Ectodermal cell (in vitro differentiated cells): Measurements from ENCODE around the gene FZR1.

Experiments
- H3K27ac ChIP-seq: 2 replicates; pipeline ENCODE4 v1.7.0; 2013; ENCODE audit warnings: mild to moderate bottlenecking, low read depth, low read length; ENCODE audit not compliant: insufficient read depth, poor library complexity, severe bottlenecking
- H3K27me3 ChIP-seq: 2 replicates; pipeline ENCODE4 v1.7.0; 2013; ENCODE audit warnings: mild to moderate bottlenecking, low read length; ENCODE audit not compliant: insufficient read depth, control insufficient read depth, poor library complexity, severe bottlenecking
- H3K36me3 ChIP-seq: one replicate; pipeline ENCODE4 v1.7.0; 2013; ENCODE audit warnings: low read length; ENCODE audit not compliant: control insufficient read depth, insufficient read depth
- H3K4me1 ChIP-seq: one replicate; pipeline ENCODE4 v1.7.0; 2013; ENCODE audit warnings: low read length; ENCODE audit not compliant: control insufficient read depth, insufficient read depth
- H3K4me3 ChIP-seq: 2 replicates; pipeline ENCODE4 v1.7.0; 2013; ENCODE audit warnings: low read depth, low read length, control low read depth; ENCODE audit not compliant: insufficient read depth
- H3K9me3 ChIP-seq: 2 replicates; pipeline ENCODE4 v1.7.0; 2013; ENCODE audit warnings: mild to moderate bottlenecking, low read length, moderate library complexity; ENCODE audit not compliant: control insufficient read depth
- WGBS, 2 experiments: methylation state at CpG; one replicate each; pipeline ENCODE4 v1.1.7; 2013; ENCODE audit warnings: missing lambda C conversion rate in 2 of 2; 5-methylcytosine and 5-hydroxymethylcytosine counted together

FZR1 gene

DNA sequence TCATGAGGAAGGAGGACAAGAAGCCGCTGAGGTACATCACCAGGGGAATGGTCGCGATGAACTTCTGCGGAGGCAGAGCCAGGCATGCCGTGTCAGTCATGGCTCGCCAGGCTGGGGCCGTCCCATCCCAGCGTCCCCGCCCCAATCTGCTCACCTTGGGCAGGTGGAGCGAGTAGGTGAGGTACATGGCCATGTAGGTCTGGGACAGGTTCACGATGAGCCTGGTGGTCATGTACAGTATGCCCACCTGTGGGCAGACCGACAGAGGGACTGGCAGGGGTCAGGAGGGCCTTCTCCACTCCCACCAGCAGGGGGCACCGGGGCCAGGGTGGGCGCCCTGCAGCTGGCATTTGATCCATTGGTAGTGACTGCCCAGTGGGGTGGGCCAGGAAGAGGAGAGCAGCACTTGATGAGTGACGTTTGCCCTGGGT is 41.2 kb downstream of the FZR1 start:
- Histone ChIP-seq H3K36me3 (no peaks in the 10 kb centered on the region), H3K4me3 (no peak overlapping the region), H3K27ac (no peak overlapping the region), H3K27me3 (no peaks in the 10 kb centered on the region), H3K9me3 (no peaks in the 10 kb centered on the region), H3K4me1 (peaks cover 8% of the 10 kb centered on the region)
- 92 to 94% methylated on average over 15 of the region's 15 CpGs for WGBS, 2 experiments

- peaks cover 8% of the 10 kb centered on the region for H3K4me1 ChIP-seq
- no peaks in the 10 kb centered on the region for H3K9me3 ChIP-seq
- 94% methylated on average over 36 of the region's 36 CpGs for WGBS, 2 experiments
- no peaks in the 10 kb centered on the region for H3K36me3 ChIP-seq
- no peak overlapping the region for H3K27ac ChIP-seq
- no peaks in the 10 kb centered on the region for H3K27me3 ChIP-seq
- H3K4me3 ChIP-seq: no peak overlapping the region
These were observed 41.7 kb downstream of the FZR1 start for GRCh38 chr19:3547767-3548282.

- WGBS, 2 experiments: 90 to 91% methylated on average over 14 of the region's 14 CpGs
- Histone ChIP-seq H3K9me3 (no peaks in the 10 kb centered on the region), H3K27ac (no peak overlapping the region), H3K27me3 (no peaks in the 10 kb centered on the region), H3K4me3 (no peak overlapping the region), H3K36me3 (no peaks in the 10 kb centered on the region), H3K4me1 (peaks cover 8% of the 10 kb centered on the region)
These were observed 42.5 kb downstream of the FZR1 start for GRCh38 chr19:3548606-3549005.

GRCh38 chr19:3549816-3550215 is 43.7 kb downstream of the FZR1 start:
- 90 to 91% methylated on average over 10 of the region's 10 CpGs for WGBS, 2 experiments

DNA sequence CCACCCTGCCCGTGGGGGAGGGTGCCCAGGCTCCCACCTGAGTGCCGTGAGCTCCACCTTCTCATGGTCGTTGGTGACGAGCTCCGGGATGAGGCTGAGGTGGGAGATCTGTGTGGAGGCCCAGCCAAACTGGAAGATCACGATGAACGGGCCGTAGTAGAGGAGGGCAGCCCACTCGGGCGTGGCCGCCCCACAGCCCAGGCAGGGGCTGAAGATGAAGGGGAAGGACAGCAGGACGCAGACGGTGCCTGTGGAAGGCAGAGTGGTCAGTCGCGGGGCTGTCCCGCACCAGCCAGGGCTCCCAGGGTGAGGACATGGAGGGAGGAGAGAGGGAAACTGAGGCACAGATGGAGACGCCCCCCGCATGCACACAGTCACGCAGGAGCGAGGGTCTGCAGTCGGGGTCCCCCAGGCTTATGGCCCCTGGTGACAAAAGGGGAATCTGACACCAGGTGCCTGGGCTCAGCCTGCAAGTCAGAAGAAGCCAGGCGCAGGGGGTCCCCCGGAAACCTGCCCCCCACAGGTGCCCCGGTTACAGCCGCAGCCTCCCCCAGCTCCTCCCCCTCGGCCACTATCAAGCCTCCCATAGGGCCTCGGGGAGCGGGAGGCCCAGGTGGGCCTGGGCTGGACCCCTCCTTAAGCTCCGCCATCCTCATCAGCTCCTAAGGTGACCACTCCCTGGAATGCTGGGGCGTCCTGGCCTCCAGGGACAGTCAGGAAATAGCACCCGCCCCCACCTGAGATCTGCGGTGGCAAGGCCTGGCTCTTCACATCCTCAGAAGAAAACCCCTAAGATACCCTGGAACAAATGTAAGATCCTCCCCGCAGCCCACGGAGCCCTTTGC is 45.1 kb downstream of the FZR1 start:
- no peak overlapping the region for H3K27ac ChIP-seq
- H3K36me3 ChIP-seq: no peaks in the 10 kb centered on the region
- no peak overlapping the region for H3K4me3 ChIP-seq
- no peaks in the 10 kb centered on the region for H3K9me3 ChIP-seq
- H3K27me3 ChIP-seq: no peaks in the 10 kb centered on the region
- 94 to 95% methylated on average over 34 of the region's 34 CpGs for WGBS, 2 experiments
- H3K4me1 ChIP-seq: no peaks in the 10 kb centered on the region

More at GRCh38 chr19:3549816-3550215, 43.7 kb downstream of the FZR1 start:
- H3K36me3 ChIP-seq: no peaks in the 10 kb centered on the region
- H3K27me3 ChIP-seq: no peaks in the 10 kb centered on the region
- H3K4me1 ChIP-seq: peaks cover 2% of the 10 kb centered on the region
- no peaks in the 10 kb centered on the region for H3K9me3 ChIP-seq
- H3K4me3 ChIP-seq: no peak overlapping the region
- H3K27ac ChIP-seq: no peak overlapping the region

- H3K27ac ChIP-seq: no peak overlapping the region
- no peaks in the 10 kb centered on the region for H3K36me3 ChIP-seq
- H3K4me3 ChIP-seq: no peak overlapping the region
- H3K9me3 ChIP-seq: no peaks in the 10 kb centered on the region
- peaks cover 4% of the 10 kb centered on the region for H3K27me3 ChIP-seq
- H3K4me1 ChIP-seq: peaks cover 5% of the 10 kb centered on the region
- 86 to 88% methylated on average over 9 of the region's 9 CpGs for WGBS, 2 experiments
These were observed 45.6 kb downstream of the FZR1 start for GRCh38 chr19:3551792-3552095.

- H3K9me3 ChIP-seq: no peaks in the 10 kb centered on the region
- H3K27me3 ChIP-seq: peaks cover 8% of the 10 kb centered on the region
- H3K27ac ChIP-seq: no peak overlapping the region
- H3K4me3 ChIP-seq: no peak overlapping the region
- H3K36me3 ChIP-seq: no peaks in the 10 kb centered on the region
- H3K4me1 ChIP-seq: peaks cover 8% of the 10 kb centered on the region
- 91 to 93% methylated on average over 21 of the region's 21 CpGs for WGBS, 2 experiments
These were observed 48.4 kb downstream of the FZR1 start for GRCh38 chr19:3554254-3555083.

GRCh38 chr19:3555653-3556422 is 49.7 kb downstream of the FZR1 start:
- Histone ChIP-seq H3K4me1 (peaks cover 8% of the 10 kb centered on the region), H3K27me3 (peaks cover 8% of the 10 kb centered on the region), H3K9me3 (no peaks in the 10 kb centered on the region), H3K36me3 (no peaks in the 10 kb centered on the region), H3K4me3 (no peak overlapping the region), H3K27ac (no peak overlapping the region)
- 90 to 91% methylated on average over 15 of the region's 15 CpGs for WGBS, 2 experiments

DNA sequence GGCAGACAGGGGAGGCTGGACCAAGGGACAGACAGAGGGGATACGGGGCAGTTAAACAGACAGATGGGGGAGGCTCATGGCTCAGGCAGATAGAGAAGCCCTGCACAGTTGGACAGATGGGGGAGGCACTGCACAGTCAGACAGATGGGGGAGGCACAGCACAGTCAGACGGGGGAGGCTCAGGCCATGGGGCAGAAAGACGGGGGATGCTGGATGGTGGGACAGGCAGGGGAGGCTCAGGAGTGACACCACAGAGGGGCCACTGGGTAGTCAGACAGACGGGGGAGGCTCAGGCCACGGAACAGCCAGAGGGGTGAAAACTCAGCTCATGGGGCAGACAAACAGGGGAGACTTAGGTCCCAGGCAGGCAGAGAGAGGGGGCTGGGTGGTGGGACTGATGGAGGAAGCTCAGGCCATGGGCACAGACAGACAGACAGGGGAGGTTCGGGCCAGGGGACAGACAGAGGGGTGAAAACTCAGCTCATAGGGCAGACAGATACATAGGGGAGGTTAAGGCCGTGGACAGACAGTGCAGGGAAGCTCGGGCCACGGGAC is 50.4 kb downstream of the FZR1 start:
- H3K9me3 ChIP-seq: no peaks in the 10 kb centered on the region
- no peak overlapping the region for H3K27ac ChIP-seq
- H3K4me3 ChIP-seq: peak overlapping the region; percentile 62
- H3K36me3 ChIP-seq: no peaks in the 10 kb centered on the region
- 53 to 55% methylated on average over 9 of the region's 9 CpGs for WGBS, 2 experiments
- peaks cover 8% of the 10 kb centered on the region for H3K4me1 ChIP-seq
- peaks cover 8% of the 10 kb centered on the region for H3K27me3 ChIP-seq
